ENCODE measurements around the gene ATL2. TPM values are rescaled to one million over a fixed set of nuclear protein-coding genes. Genes with fewer than 3 reads are reported as not detected.

Gene ATL2
- total and polyA plus RNA-seq, 2 donors (not counting 1 experiment from before 2014, with no cell fraction given), result 21.1 to 69.0 TPM

- H4K20me1 ChIP-seq (ENCODE audit: control insufficient read depth, insufficient read depth, low read length, poor library complexity, severe bottlenecking), result no peaks in the 10 kb centered on the region
- H3K4me3 ChIP-seq (ENCODE audit: control extremely low read depth in 1 of 5, extremely low read depth in 1 of 5, insufficient read depth in 1 of 5, low read depth in 2 of 5, low read length in 4 of 5), result no peak overlapping the region
- peaks cover 0 to 18% (median 3%) of the 10 kb centered on the region in 3 donors for H3K9me3 ChIP-seq (ENCODE audit: control extremely low read depth in 1 of 3, control insufficient read depth in 2 of 3, insufficient read depth in 1 of 3, low read length in 2 of 3)
- ChIA-PET CTCF (interaction anchor here (2.3 kb wide), 1 partner anchor 108 kb away, joined by 5 read pairs; no protein-coding TSS in a partner anchor), POLR2A (interaction anchor here (0.6 kb wide), 1 partner anchor 13 kb away, joined by 3 read pairs; no protein-coding TSS in a partner anchor)
- no peaks in the 10 kb centered on the region for H3K4me1 ChIP-seq (ENCODE audit: control insufficient read depth in 2 of 2, insufficient read depth in 2 of 2, low read length in 2 of 2)
- no peak overlapping the region for H3K27ac ChIP-seq (ENCODE audit: low read length in 2 of 2)
- H3K9ac ChIP-seq (ENCODE audit: low read length), result no peak overlapping the region
- ATAC-seq (ENCODE audit: low read depth) (no peak), DNase-seq (no peak)
- no peaks in the 10 kb centered on the region for H3K36me3 ChIP-seq (replicated peaks in 1 of 2; ENCODE audit: control extremely low read depth in 1 of 2, control insufficient read depth in 1 of 2, extremely low read depth in 1 of 2, insufficient read depth in 2 of 2, low read length in 1 of 2)
- H3K4me2 ChIP-seq (replicated peaks; ENCODE audit: low read depth, low read length, poor library complexity, severe bottlenecking), result no peak overlapping the region
- intact Hi-C loops (cut with micrococcal nuclease), result no loop called here
- TF ChIP-seq CTCF (IDR thresholded peaks at IDR 0.05), result no peak
- no peaks in the 10 kb centered on the region for H3K79me2 ChIP-seq (ENCODE audit: control insufficient read depth, insufficient read depth, low read length)
- Mint-ChIP-seq H3K4me3 (no peak overlapping the region), H3K4me1 (no peaks in the 10 kb centered on the region), H3K27me3 (peaks cover 4% of the 10 kb centered on the region), H3K9me3 (ENCODE audit: insufficient read depth) (no peaks in the 10 kb centered on the region), H3K27ac (no peak overlapping the region)
- no peaks in the 10 kb centered on the region for H3K27me3 ChIP-seq (replicated peaks in 1 of 4; ENCODE audit: control extremely low read depth in 1 of 4, control insufficient read depth in 3 of 4, insufficient read depth in 4 of 4, low read length in 3 of 4)
- no peak overlapping the region for H2AFZ ChIP-seq (ENCODE audit: insufficient read depth, low read depth, low read length, poor library complexity, severe bottlenecking)
Measured at GRCh38 chr2:38400513-38400912, 23.4 kb upstream of the ATL2 start.

GRCh38 chr2:38398739-38399138 lies 21.7 kb upstream of the ATL2 start:
- WGBS (ENCODE audit: insufficient coverage), result 90% methylated on average over 4 of the region's 4 CpGs
- CTCF ChIA-PET, result interaction anchor here (0.7 to 2.3 kb wide), 2 partner anchors 82 to 110 kb away, joined by 4 to 5 read pairs; no protein-coding TSS in a partner anchor
- DNase-seq (no peak), ATAC-seq (ENCODE audit: low read depth) (no peak)
- no peak for TF ChIP-seq CTCF (IDR thresholded peaks at IDR 0.05)
- no peak for TF ChIP-seq EZH2 (IDR thresholded peaks at IDR 0.05; ENCODE audit: borderline replicate concordance, insufficient read depth, low read depth, low read length, poor library complexity, severe bottlenecking)
- Histone ChIP-seq H3K9me3 (ENCODE audit: control extremely low read depth in 1 of 3, control insufficient read depth in 2 of 3, insufficient read depth in 1 of 3, low read length in 2 of 3) (peaks cover 0 to 18% (median 3%) of the 10 kb centered on the region in 3 donors), H3K27ac (ENCODE audit: low read length in 2 of 2) (no peak overlapping the region), H3K36me3 (replicated peaks in 1 of 2; ENCODE audit: control extremely low read depth in 1 of 2, control insufficient read depth in 1 of 2, extremely low read depth in 1 of 2, insufficient read depth in 2 of 2, low read length in 1 of 2) (no peaks in the 10 kb centered on the region), H3K79me2 (ENCODE audit: control insufficient read depth, insufficient read depth, low read length) (no peaks in the 10 kb centered on the region), H3K4me1 (ENCODE audit: control insufficient read depth in 2 of 2, insufficient read depth in 2 of 2, low read length in 2 of 2) (no peaks in the 10 kb centered on the region), H2AFZ (ENCODE audit: insufficient read depth, low read depth, low read length, poor library complexity, severe bottlenecking) (no peak overlapping the region), H3K27me3 (replicated peaks in 1 of 4; ENCODE audit: control extremely low read depth in 1 of 4, control insufficient read depth in 3 of 4, insufficient read depth in 4 of 4, low read length in 3 of 4) (no peaks in the 10 kb centered on the region), H4K20me1 (ENCODE audit: control insufficient read depth, insufficient read depth, low read length, poor library complexity, severe bottlenecking) (no peaks in the 10 kb centered on the region), H3K9ac (ENCODE audit: low read length) (no peak overlapping the region), H3K4me3 (ENCODE audit: control extremely low read depth in 1 of 5, extremely low read depth in 1 of 5, insufficient read depth in 1 of 5, low read depth in 2 of 5, low read length in 4 of 5) (no peak overlapping the region), H3K4me2 (replicated peaks; ENCODE audit: low read depth, low read length, poor library complexity, severe bottlenecking) (no peak overlapping the region)
- intact Hi-C loops (cut with micrococcal nuclease), result no loop called here
- Mint-ChIP-seq H3K4me3 (no peak overlapping the region), H3K4me1 (no peaks in the 10 kb centered on the region), H3K27ac (no peak overlapping the region), H3K27me3 (peaks cover 14% of the 10 kb centered on the region), H3K9me3 (ENCODE audit: insufficient read depth) (no peaks in the 10 kb centered on the region)
- POLR2A ChIA-PET, result no interaction called here
